ACC112 (cell line): Measurements from ENCODE around the gene SIRT5.

ENCODE experiments used
- H2AFZ ChIP-seq: fragments of 200-600 bp; sonication (generic); one replicate; pipeline ENCODE4 v1.6.0; 2017; ENCODE audit warnings: antibody characterized with exemption, low read length; ENCODE audit not compliant: unreplicated experiment
- H3K27ac ChIP-seq: fragments of 200-600 bp; sonication (generic); 2 replicates; pipeline ENCODE4 v1.5.1; 2014; ENCODE audit warnings: low read depth, mild to moderate bottlenecking, antibody characterized with exemption, low read length, moderate library complexity
- H3K27me3 ChIP-seq: fragments of 200-600 bp; sonication (generic); 2 replicates; pipeline ENCODE4 v1.6.1; 2014; ENCODE audit warnings: mild to moderate bottlenecking, antibody characterized with exemption, low read length, moderate library complexity, mixed read lengths; ENCODE audit not compliant: insufficient read depth
- H3K36me3 ChIP-seq: fragments of 200-600 bp; sonication (generic); 2 replicates; pipeline ENCODE4 v1.6.1; 2016; ENCODE audit warnings: mild to moderate bottlenecking, antibody characterized with exemption, low read length, moderate library complexity, mixed read lengths; ENCODE audit not compliant: insufficient read depth
- H3K4me1 ChIP-seq: fragments of 200-600 bp; sonication (generic); one replicate; pipeline ENCODE4 v1.6.1; 2016; ENCODE audit warnings: low read length, mixed read lengths; ENCODE audit not compliant: insufficient read depth, unreplicated experiment, control insufficient read depth
- H3K4me3 ChIP-seq: fragments of 200-600 bp; sonication (generic); 2 replicates; pipeline ENCODE4 v1.5.1; 2014; ENCODE audit warnings: mild to moderate bottlenecking, low read depth, low read length
- H3K79me2 ChIP-seq: fragments of 200-600 bp; sonication (generic); one replicate; pipeline ENCODE4 v1.6.0; 2016; ENCODE audit warnings: low read length; ENCODE audit not compliant: control insufficient read depth, unreplicated experiment, insufficient read depth

Gene SIRT5

DNA sequence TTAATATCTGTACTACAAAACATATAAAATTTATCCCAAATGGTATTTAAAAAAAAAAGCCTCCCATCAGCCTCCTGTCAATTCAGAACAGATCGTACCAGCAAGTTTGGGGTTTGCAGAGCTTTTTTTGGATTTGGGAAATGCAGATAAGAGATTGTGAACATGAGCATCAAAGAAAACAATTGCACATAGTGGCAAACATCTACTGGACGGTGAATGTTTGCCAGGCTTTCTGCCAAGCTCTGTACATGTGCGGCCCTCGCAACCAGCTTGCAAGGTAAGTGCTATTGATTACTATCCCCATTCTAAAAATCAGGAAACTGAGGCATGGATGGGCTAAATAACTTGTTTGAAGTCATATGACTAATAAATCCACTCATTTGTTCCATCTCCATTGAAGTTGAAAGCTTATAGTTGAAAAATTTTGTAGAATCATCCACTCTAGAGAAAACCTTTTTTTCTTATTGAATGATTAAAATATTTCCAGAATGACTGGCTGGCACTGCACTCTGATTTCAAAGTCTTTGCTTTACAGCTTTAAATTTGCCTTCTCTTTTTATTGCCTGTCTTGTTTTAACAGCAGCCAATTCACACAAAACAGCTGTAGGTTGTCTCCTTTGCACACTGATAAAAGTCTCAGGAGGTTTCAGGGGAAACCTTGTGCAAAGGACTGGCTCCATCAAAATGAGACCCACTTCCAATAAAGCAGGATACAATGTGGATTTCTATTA is 37.4 kb upstream of the SIRT5 start:
- Histone ChIP-seq H3K36me3 (no peaks in the 10 kb centered on the region), H3K79me2 (no peaks in the 10 kb centered on the region), H3K4me1 (no peaks in the 10 kb centered on the region), H2AFZ (no peak overlapping the region), H3K4me3 (no peak overlapping the region), H3K27me3 (no peaks in the 10 kb centered on the region), H3K27ac (no peak overlapping the region)

DNA sequence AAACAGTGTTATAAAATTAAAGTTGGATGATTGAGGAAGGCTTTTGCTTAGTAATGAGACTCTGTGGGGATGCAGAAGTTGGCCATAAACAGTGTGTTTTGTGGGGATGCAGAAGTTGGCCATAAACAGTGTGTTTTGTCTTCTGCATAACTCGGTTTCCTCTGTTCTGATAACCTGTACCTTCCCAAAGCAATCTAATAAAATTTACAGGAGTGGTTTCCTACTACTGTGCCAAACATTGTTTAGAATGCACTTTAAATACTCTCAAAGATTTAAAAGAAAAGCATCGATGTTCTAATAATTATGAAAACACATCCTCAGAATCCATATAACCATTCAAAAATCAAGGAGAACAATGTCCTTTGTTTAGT is 36.9 kb upstream of the SIRT5 start:
- no peak overlapping the region for H3K4me3 ChIP-seq
- H3K36me3 ChIP-seq, result no peaks in the 10 kb centered on the region
- no peaks in the 10 kb centered on the region for H3K79me2 ChIP-seq
- no peak overlapping the region for H3K27ac ChIP-seq
- no peak overlapping the region for H2AFZ ChIP-seq
- H3K27me3 ChIP-seq, result no peaks in the 10 kb centered on the region
- no peaks in the 10 kb centered on the region for H3K4me1 ChIP-seq

DNA sequence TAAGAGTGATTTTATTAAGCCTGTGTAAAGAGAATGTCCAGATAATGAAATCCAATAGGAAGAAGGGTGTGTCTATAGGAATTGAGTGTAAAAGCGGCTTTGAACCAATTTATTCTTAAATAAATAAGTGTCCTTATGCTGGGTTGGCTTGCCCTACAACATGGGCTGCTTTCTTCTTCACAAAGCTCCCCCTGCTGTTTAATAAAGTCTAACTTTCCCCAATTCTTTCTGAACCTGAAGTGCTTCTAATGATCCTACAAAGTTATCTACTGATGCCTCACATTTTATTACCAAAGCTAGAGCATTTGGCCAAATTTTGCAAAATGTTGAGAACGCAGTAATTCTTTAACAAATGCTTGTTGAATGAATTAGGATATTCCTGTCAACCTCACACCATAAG is 36.3 kb upstream of the SIRT5 start:
- no peak overlapping the region for H2AFZ ChIP-seq
- no peaks in the 10 kb centered on the region for H3K27me3 ChIP-seq
- no peaks in the 10 kb centered on the region for H3K4me1 ChIP-seq
- no peaks in the 10 kb centered on the region for H3K36me3 ChIP-seq
- no peak overlapping the region for H3K4me3 ChIP-seq
- H3K79me2 ChIP-seq, result no peaks in the 10 kb centered on the region
- no peak overlapping the region for H3K27ac ChIP-seq

DNA sequence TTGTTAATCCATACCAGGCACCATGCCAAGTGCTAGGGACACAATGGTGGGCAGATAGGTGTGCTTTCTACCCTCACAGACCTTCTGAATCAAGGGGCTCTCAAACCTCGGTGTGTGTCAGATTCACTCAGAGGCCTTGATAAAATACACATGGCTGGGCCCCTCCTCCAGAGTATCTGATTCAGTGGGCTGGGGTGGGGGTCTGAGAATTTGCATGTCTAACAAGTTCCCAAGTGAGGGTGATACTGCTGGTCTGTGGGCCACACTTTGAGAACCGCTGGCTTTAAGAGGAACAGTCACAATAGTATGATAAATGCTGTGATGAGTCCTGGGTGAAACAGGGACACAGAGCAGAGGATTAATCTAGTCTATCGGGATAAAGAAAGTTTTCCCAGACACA is 35.8 kb upstream of the SIRT5 start:
- H3K79me2 ChIP-seq, result no peaks in the 10 kb centered on the region
- H3K4me1 ChIP-seq, result no peaks in the 10 kb centered on the region
- no peaks in the 10 kb centered on the region for H3K36me3 ChIP-seq
- H3K4me3 ChIP-seq, result no peak overlapping the region
- no peak overlapping the region for H2AFZ ChIP-seq
- H3K27ac ChIP-seq, result no peak overlapping the region
- H3K27me3 ChIP-seq, result no peaks in the 10 kb centered on the region

DNA sequence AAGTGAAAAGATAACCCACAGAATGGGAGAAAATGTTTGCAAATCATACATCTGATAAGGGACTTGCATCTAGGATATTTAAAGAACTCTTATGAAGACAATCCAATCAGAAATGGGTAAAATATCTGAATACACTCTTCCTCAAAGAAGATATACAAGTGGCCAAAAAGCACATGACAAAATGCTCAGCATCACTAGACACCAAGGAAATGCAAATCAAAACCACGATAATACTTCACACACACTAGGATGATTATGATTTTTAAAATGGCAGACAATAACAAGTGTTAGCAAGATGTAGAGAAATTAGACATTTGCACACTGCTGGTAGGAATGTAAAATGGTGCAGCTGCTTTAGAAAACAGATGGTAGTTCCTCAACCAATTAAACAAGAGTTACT is 34.8 kb upstream of the SIRT5 start:
- Histone ChIP-seq H3K27me3 (no peaks in the 10 kb centered on the region), H3K27ac (no peak overlapping the region), H3K36me3 (no peaks in the 10 kb centered on the region), H3K79me2 (no peaks in the 10 kb centered on the region), H3K4me1 (no peaks in the 10 kb centered on the region), H3K4me3 (no peak overlapping the region), H2AFZ (no peak overlapping the region)

DNA sequence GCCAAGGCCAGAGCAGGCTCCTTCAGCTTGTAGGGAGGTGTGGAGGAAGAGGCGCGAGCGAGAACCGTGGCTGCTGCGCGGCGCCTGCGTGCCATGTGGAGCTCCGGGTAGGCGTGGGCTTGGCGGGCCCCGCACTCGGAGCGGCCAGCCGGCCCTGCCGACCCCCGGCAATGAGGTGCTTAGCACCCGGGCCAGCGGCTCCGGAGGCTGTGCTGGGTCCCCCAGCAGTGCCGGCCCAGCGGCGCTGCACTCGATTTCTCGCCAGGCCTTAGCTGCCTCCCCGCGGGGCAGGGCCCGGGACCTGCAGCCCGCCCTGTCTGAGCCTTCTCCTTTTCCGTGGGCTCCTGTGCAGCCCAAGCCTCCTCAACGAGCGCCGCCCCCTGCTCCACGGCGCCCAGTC is 32.9 kb upstream of the SIRT5 start:
- Histone ChIP-seq H3K27ac (no peak overlapping the region), H3K4me3 (no peak overlapping the region), H2AFZ (no peak overlapping the region), H3K79me2 (no peaks in the 10 kb centered on the region), H3K27me3 (no peaks in the 10 kb centered on the region), H3K4me1 (no peaks in the 10 kb centered on the region), H3K36me3 (no peaks in the 10 kb centered on the region)

DNA sequence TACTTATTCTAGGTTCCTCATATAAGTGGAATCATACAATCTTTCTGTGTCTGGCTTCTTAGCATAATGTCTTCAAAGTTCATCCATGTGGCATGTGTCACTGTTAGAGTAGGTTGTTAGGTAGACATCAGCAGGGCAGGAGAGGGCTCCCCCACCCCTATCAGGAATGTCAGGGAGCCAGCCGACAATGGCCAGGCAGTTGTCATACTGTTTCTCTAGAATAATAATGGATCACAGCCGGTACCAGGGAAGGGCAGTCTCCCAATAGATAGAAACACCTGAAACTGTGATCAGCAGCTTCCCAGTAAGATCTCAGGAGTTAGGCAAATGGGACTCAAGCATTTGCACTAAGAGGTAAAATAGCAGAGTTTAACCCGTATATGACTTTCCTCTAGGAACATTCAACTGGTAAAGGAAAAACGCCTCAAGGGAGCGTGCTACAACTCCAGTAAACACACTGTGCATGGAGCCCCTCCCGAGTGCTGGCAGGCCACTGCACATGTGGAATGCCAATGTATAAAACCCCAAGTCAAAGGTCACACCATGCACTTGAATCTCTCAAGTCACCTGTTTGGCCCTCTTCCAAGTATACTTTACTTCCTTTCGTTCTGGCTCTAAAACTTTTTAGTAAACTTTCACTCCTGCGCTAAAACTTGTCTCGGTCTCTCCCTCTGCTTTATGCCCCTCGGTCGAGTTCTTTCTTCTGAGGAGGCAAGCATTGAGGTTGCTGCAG is 29.8 kb upstream of the SIRT5 start:
- Histone ChIP-seq H3K4me3 (no peak overlapping the region), H3K36me3 (no peaks in the 10 kb centered on the region), H3K27me3 (no peaks in the 10 kb centered on the region), H2AFZ (no peak overlapping the region), H3K4me1 (no peaks in the 10 kb centered on the region), H3K79me2 (no peaks in the 10 kb centered on the region), H3K27ac (no peak overlapping the region)

DNA sequence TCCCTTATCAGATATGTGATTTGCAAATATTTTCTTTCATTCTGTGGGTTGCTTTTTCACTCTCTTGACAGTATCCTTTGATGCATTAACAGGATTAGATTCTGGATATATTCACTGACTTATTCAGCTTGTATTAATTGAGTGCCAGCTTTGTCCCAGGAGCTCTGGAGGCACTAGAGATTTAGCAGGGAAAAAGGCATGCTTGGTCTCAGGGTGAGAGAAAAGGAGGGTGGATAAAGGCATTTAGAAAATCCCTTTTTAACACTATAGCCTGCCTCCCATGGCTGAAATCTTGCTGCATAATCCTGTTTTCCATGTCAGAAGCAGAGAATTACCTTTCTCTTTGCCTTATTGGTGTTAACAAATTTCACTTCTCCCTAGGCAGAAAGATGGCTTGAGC is 28.5 kb upstream of the SIRT5 start:
- Histone ChIP-seq H2AFZ (no peak overlapping the region), H3K36me3 (no peaks in the 10 kb centered on the region), H3K79me2 (no peaks in the 10 kb centered on the region), H3K4me3 (no peak overlapping the region), H3K27ac (no peak overlapping the region), H3K27me3 (no peaks in the 10 kb centered on the region), H3K4me1 (no peaks in the 10 kb centered on the region)

DNA sequence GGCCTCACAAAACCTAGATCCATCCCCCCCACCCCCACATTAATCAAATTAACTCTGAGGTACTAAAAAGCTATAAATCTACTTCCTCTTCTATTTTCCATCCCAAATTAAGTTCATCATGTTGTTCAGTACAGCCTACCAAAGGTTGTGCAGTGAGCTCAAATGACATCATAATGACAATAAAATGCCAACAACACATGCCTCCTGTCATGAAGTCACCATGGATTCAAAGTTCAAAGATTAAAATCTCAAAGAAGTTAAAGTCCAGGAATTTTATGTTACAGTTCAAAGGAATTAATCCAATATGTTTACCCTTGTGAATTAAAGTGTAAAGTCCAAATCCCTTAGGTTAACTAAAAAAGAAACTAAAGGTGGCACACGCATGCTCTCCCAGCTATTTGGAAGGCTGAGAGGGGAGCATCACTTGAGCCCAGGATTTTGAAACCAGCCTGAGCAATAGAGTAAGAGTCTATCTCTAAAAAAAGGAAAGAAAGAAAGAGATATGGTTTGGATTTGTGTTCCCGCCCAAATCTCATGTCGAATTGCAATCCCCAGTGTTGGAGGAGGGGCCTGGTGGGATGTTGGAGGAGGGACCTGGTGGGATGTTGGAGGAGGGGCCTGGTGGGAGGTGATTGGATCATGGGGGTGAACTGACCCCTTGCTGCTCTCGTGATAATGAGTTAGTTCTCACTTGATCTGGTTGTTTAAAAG is 25.7 kb upstream of the SIRT5 start:
- Histone ChIP-seq H3K27ac (no peak overlapping the region), H3K4me3 (no peak overlapping the region), H3K79me2 (no peaks in the 10 kb centered on the region), H2AFZ (no peak overlapping the region), H3K36me3 (no peaks in the 10 kb centered on the region), H3K27me3 (no peaks in the 10 kb centered on the region), H3K4me1 (no peaks in the 10 kb centered on the region)

DNA sequence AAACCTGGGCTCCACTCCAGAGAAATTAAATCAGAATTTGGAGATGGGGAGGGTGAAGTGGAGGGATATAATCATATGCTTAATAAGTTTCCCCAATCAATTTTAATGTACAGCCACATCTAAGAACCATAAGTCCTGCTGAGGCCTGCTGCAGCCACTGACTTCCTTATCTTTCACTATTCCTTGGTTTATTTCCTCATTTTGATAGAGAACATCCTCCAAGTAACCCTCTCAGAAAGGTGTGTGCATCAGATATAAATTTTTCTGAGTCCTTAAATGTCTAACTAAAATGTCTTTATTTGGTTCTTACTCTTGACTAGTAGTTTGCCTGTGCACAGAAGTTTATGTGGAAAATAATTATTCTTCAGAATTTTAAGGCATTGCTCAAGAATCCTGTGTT is 23.7 kb upstream of the SIRT5 start:
- Histone ChIP-seq H3K79me2 (no peaks in the 10 kb centered on the region), H2AFZ (no peak overlapping the region)

DNA sequence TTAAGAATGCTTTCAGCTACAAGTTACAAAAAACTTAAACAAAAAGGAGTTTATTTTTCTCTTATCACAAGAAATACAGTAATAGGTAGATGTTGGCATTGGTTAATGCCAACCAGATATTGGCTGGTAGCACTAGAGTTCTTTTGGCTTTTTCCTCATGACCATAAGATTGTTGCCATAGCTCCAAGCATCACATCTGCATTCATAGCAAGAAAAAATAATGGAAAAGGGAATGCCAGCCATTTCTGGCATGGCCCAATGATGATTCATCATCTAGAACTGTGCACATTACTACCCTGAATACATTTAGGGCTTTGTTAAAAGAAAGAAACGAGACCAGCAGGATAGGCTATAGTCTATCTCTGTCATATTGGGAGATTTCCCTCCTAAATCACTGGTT is 20.8 kb upstream of the SIRT5 start:
- Histone ChIP-seq H3K79me2 (no peaks in the 10 kb centered on the region), H2AFZ (no peak overlapping the region), H3K27ac (no peak overlapping the region), H3K4me1 (no peaks in the 10 kb centered on the region), H3K4me3 (no peak overlapping the region), H3K27me3 (no peaks in the 10 kb centered on the region), H3K36me3 (no peaks in the 10 kb centered on the region)

More for the DNA sequence above, 23.7 kb upstream of the SIRT5 start:
- no peaks in the 10 kb centered on the region for H3K27me3 ChIP-seq
- H3K4me3 ChIP-seq, result no peak overlapping the region
- H3K36me3 ChIP-seq, result no peaks in the 10 kb centered on the region
- H3K27ac ChIP-seq, result no peak overlapping the region
- H3K4me1 ChIP-seq, result no peaks in the 10 kb centered on the region
